Measurements from ENCODE around the gene ARL3.
"Not testable (repeated sequence)": the region's sequence is repeated elsewhere in the genome, so short reads cannot be mapped to it uniquely, and the experiment has no call there.

ARL3 gene

GRCh38 chr10:102712089-102712488 is 2.1 kb downstream of the ARL3 start:
- H3K27ac ChIP-seq = no peak overlapping the region
- DNase-seq (ENCODE audit: low read depth, low spot score) = no peak

- DNase-seq (ENCODE audit: low read depth, low spot score) = no peak
- H3K27ac ChIP-seq = no peak overlapping the region
Measured at GRCh38 chr10:102710609-102711008, 3.6 kb downstream of the ARL3 start.

GRCh38 chr10:102705531-102705930 is 8.7 kb downstream of the ARL3 start:
- DNase-seq (ENCODE audit: low read depth, low spot score) = no peak
- no peak overlapping the region for H3K27ac ChIP-seq

GRCh38 chr10:102704915-102705314 is 9.3 kb downstream of the ARL3 start:
- no peak for DNase-seq (ENCODE audit: low read depth, low spot score)
- H3K27ac ChIP-seq = no peak overlapping the region

GRCh38 chr10:102702742-102703141 is 11.5 kb downstream of the ARL3 start:
- DNase-seq (ENCODE audit: low read depth, low spot score) = no peak
- H3K27ac ChIP-seq = no peak overlapping the region

GRCh38 chr10:102701796-102702195 is 12.4 kb downstream of the ARL3 start:
- H3K27ac ChIP-seq = no peak overlapping the region
- DNase-seq (ENCODE audit: low read depth, low spot score) = no peak

- no peak overlapping the region for H3K27ac ChIP-seq
- DNase-seq (ENCODE audit: low read depth, low spot score) = no peak
Measured at GRCh38 chr10:102701272-102701671, 12.9 kb downstream of the ARL3 start.

GRCh38 chr10:102698894-102699293 is 15.3 kb downstream of the ARL3 start:
- H3K27ac ChIP-seq = no peak overlapping the region
- no peak for DNase-seq (ENCODE audit: low read depth, low spot score)

GRCh38 chr10:102696736-102697135 is 17.5 kb downstream of the ARL3 start:
- no peak overlapping the region for H3K27ac ChIP-seq
- no peak for DNase-seq (ENCODE audit: low read depth, low spot score)

- H3K27ac ChIP-seq; DNase-seq (ENCODE audit: low read depth, low spot score): not testable (repeated sequence)
Measured at GRCh38 chr10:102695401-102695800, 18.8 kb downstream of the ARL3 start.

GRCh38 chr10:102691285-102692066 is 22.7 kb downstream of the ARL3 start:
- no peak overlapping the region for H3K27ac ChIP-seq
- DNase-seq (ENCODE audit: low read depth, low spot score) = no peak

GRCh38 chr10:102683736-102684135 is 30.5 kb downstream of the ARL3 start:
- no peak overlapping the region for H3K27ac ChIP-seq
- DNase-seq (ENCODE audit: low read depth, low spot score) = no peak

- no peak for DNase-seq (ENCODE audit: low read depth, low spot score)
- H3K27ac ChIP-seq = no peak overlapping the region
Measured at GRCh38 chr10:102682981-102683380, 31.2 kb downstream of the ARL3 start.

GRCh38 chr10:102682416-102682815 is 31.8 kb downstream of the ARL3 start:
- no peak overlapping the region for H3K27ac ChIP-seq
- DNase-seq (ENCODE audit: low read depth, low spot score) = no peak

GRCh38 chr10:102681696-102682095 is 32.5 kb downstream of the ARL3 start:
- DNase-seq (ENCODE audit: low read depth, low spot score) = no peak
- H3K27ac ChIP-seq = no peak overlapping the region

GRCh38 chr10:102679596-102679995 is 34.6 kb downstream of the ARL3 start:
- no peak for DNase-seq (ENCODE audit: low read depth, low spot score)
- H3K27ac ChIP-seq = no peak overlapping the region

GRCh38 chr10:102678842-102679289 is 35.3 kb downstream of the ARL3 start:
- H3K27ac ChIP-seq = no peak overlapping the region
- DNase-seq (ENCODE audit: low read depth, low spot score) = no peak

GRCh38 chr10:102678068-102678400 is 36.2 kb downstream of the ARL3 start:
- DNase-seq (ENCODE audit: low read depth, low spot score) = no peak
- H3K27ac ChIP-seq = no peak overlapping the region

- no peak overlapping the region for H3K27ac ChIP-seq
- no peak for DNase-seq (ENCODE audit: low read depth, low spot score)
Measured at GRCh38 chr10:102677331-102678067, 36.7 kb downstream of the ARL3 start.

GRCh38 chr10:102676534-102677315 is 37.5 kb downstream of the ARL3 start:
- H3K27ac ChIP-seq = no peak overlapping the region
- DNase-seq (ENCODE audit: low read depth, low spot score) = no peak

Data from epithelial cell of prostate (primary cell).